ENCODE measurements around the gene C11orf24.

DNA sequence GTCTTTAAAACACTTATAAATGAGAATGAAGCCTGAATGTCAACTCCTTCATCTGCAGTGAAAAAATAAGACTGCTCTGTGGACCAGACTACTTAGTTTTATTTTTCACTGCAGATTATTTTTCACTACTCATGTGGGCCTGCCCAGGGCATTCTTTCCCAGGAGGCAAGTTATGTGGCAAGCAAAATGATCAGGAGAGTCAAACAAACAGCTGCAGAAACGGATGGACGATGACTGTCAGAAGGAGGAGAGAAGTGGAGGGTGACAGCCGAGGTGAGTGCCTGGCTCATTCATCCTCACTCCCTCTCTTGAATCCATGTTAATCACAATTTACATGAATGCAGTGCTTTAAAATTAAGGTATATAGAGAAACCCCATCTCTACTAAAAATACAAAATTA, 34.9 kb upstream of the C11orf24 start:
- TF ChIP-seq, protein P1, sequence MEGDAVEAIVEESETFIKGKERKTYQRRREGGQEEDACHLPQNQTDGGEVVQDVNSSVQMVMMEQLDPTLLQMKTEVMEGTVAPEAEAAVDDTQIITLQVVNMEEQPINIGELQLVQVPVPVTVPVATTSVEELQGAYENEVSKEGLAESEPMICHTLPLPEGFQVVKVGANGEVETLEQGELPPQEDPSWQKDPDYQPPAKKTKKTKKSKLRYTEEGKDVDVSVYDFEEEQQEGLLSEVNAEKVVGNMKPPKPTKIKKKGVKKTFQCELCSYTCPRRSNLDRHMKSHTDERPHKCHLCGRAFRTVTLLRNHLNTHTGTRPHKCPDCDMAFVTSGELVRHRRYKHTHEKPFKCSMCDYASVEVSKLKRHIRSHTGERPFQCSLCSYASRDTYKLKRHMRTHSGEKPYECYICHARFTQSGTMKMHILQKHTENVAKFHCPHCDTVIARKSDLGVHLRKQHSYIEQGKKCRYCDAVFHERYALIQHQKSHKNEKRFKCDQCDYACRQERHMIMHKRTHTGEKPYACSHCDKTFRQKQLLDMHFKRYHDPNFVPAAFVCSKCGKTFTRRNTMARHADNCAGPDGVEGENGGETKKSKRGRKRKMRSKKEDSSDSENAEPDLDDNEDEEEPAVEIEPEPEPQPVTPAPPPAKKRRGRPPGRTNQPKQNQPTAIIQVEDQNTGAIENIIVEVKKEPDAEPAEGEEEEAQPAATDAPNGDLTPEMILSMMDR (IDR thresholded peaks at IDR 0.05): no peak
- no peak for TF ChIP-seq POLR2A (IDR thresholded peaks at IDR 0.05)
- TF ChIP-seq POLR2AphosphoS5 (IDR thresholded peaks at IDR 0.05): no peak
- TF ChIP-seq EP300 (IDR thresholded peaks at IDR 0.05): no peak
